ENCODE results near the gene GDF7.

The GDF7 gene

GRCh38 chr2:20666304-20667150 lies at the start of gene GDF7:
Gene GDF7 (plus strand): TSS chr2:20667144. CDS start chr2:20667240, 96 bp downstream.
- peak; percentile 46 for TF ChIP-seq CTCF (IDR thresholded peaks at IDR 0.05; ENCODE audit: borderline replicate concordance, insufficient read depth, low read depth, low read length)
- peak within 1 kb of the TSS; percentile 45 for H3K4me3 ChIP-seq (ENCODE audit: low read depth, low read length)

DNA sequence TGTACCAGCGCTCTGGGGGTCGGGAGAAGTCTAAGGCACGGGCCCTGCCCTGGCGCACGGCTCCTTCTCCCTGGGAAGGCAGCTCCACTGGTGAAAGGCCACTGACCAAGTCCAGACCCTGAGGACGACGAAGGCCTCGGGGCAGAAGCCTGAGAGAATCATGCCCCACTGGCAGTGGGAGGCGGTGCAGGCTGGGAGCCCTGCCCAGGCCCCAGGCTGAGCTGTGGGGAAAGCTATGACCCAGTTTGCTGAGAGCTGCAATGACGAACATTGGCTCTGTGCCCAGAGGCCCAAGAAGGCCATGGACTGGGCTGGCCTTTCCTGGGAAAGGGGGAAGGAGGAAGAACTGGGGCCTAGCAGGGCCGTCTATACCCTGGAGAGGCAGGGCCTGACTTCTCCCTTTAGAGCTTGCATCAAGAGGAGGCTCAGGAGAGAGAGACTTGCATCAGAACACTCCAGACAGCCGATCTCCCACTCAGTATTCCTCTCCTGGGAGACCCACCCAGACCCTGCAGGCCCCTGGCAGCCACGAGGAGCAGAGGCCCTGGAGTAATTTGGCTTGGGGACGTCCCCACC lies 49.0 kb upstream of the GDF7 start:
- 0 out of 2 replicates have a peak, but pooled peaks have one; percentile 22 for TF ChIP-seq CTCF (IDR thresholded peaks at IDR 0.05; ENCODE audit: borderline replicate concordance, insufficient read depth, low read depth, low read length)
- H3K4me3 ChIP-seq (ENCODE audit: low read depth, low read length) = no peak overlapping the region

- no peak overlapping the region for H3K4me3 ChIP-seq (ENCODE audit: low read depth, low read length)
- TF ChIP-seq CTCF (IDR thresholded peaks at IDR 0.05; ENCODE audit: borderline replicate concordance, insufficient read depth, low read depth, low read length) = no peak
Measured at GRCh38 chr2:20618468-20618885, 48.5 kb upstream of the GDF7 start.

- no peak overlapping the region for H3K4me3 ChIP-seq (ENCODE audit: low read depth, low read length)
- TF ChIP-seq CTCF (IDR thresholded peaks at IDR 0.05; ENCODE audit: borderline replicate concordance, insufficient read depth, low read depth, low read length) = no peak
Measured at GRCh38 chr2:20618886-20619521, 47.9 kb upstream of the GDF7 start.

DNA sequence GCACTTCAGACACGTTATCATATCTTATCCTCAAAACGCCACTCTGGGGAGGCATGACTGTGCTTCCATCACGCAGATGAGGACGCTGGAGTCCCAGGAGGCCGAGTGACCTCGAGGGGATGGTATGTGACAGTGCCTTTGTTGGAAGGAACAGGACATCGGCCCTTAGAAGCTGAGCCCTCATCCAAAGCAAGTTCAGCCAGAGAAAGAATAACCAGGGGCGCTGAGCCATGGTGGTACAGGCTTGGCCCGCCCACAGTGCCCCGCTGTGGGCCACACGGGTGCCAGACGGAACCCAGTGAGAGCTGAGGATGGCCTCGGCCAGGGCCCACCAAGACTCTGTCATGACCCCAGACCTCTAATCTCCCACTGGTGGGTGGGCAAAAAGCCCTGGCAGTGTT lies 47.3 kb upstream of the GDF7 start:
- TF ChIP-seq CTCF (IDR thresholded peaks at IDR 0.05; ENCODE audit: borderline replicate concordance, insufficient read depth, low read depth, low read length) = no peak
- H3K4me3 ChIP-seq (ENCODE audit: low read depth, low read length) = no peak overlapping the region

GRCh38 chr2:20620271-20620681 lies 46.7 kb upstream of the GDF7 start:
- no peak for TF ChIP-seq CTCF (IDR thresholded peaks at IDR 0.05; ENCODE audit: borderline replicate concordance, insufficient read depth, low read depth, low read length)
- no peak overlapping the region for H3K4me3 ChIP-seq (ENCODE audit: low read depth, low read length)
